ENCODE results near the gene CIROP.

GRCh38 chr14:23055147-23055550 is 49.6 kb downstream of the CIROP start:
- TF ChIP-seq, protein P1, sequence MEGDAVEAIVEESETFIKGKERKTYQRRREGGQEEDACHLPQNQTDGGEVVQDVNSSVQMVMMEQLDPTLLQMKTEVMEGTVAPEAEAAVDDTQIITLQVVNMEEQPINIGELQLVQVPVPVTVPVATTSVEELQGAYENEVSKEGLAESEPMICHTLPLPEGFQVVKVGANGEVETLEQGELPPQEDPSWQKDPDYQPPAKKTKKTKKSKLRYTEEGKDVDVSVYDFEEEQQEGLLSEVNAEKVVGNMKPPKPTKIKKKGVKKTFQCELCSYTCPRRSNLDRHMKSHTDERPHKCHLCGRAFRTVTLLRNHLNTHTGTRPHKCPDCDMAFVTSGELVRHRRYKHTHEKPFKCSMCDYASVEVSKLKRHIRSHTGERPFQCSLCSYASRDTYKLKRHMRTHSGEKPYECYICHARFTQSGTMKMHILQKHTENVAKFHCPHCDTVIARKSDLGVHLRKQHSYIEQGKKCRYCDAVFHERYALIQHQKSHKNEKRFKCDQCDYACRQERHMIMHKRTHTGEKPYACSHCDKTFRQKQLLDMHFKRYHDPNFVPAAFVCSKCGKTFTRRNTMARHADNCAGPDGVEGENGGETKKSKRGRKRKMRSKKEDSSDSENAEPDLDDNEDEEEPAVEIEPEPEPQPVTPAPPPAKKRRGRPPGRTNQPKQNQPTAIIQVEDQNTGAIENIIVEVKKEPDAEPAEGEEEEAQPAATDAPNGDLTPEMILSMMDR (IDR thresholded peaks at IDR 0.05; ENCODE audit: low read depth, low read length, poor library complexity, severe bottlenecking), result no peak
- no peak for TF ChIP-seq EZH2phosphoT487 (IDR thresholded peaks at IDR 0.05; ENCODE audit: borderline replicate concordance, low read length)
